HCT116 (cell line): Measurements from ENCODE around the gene FEZF1. TPM values are rescaled to one million over a fixed set of nuclear protein-coding genes. Genes with fewer than 3 reads are reported as not detected.

Experiments
- ATAC-seq: fragments of 200-7000 bp; cut with Tn5 transposase; 2 replicates; pipeline ENCODE4 v1.9.1; 2020; ENCODE audit warnings: mild to moderate bottlenecking, moderate library complexity
- BruUV-seq: library from RNA; stranded (reverse); fragments of 400-500 nt; replicated peaks from 2 replicates; lab custom pipeline; 2021; lab: Mats Ljungman, UMichigan
- CTCF ChIA-PET: fragments of 300-600 bp; sonication (Branson Sonifier 250); formaldehyde crosslinking; loops from one replicate; lab custom pipeline; 2021; ENCODE audit warnings: antibody characterized with exemption; lab: Charles Lee
- POLR2A ChIA-PET: fragments of 300-600, 350-600 bp; sonication (Branson Sonifier 250); formaldehyde crosslinking; loops from one replicate; lab custom pipeline; 2021; ENCODE audit warnings: antibody characterized with exemption; lab: Charles Lee
- RAD21 ChIA-PET, 2 experiments: fragments of 300-600 bp; sonication (Branson Sonifier 250); formaldehyde crosslinking; loops; one replicate each; lab custom pipeline; 2023; ENCODE audit warnings: low total read pairs in 2 of 2; ENCODE audit not compliant: uncharacterized antibody in 2 of 2, unreplicated experiment in 2 of 2, low non-redundant PET in 1 of 2; lab: Charles Lee
- DNase-seq: peaks from one replicate; pipeline ENCODE4 v3.0.0-alpha.2; 2010; ENCODE audit warnings: low read depth, low spot score
- H2AFZ ChIP-seq: fragments of 200-600 bp; shearing (Covaris generic), sonication (generic); 2 replicates; pipeline ENCODE4 v1.6.1; 2017; ENCODE audit warnings: low read depth, mixed run types, mixed read lengths, antibody characterized with exemption, low read length; ENCODE audit not compliant: poor library complexity, severe bottlenecking
- H3K27ac ChIP-seq: 2 replicates; pipeline ENCODE4 v1.5.1; 2012; ENCODE audit warnings: low read depth, low read length
- H3K27me3 ChIP-seq: fragments of 200-600 bp; sonication (generic); 2 replicates; pipeline ENCODE4 v1.6.1; 2016; ENCODE audit warnings: mixed run types, low read length, mixed read lengths; ENCODE audit not compliant: insufficient read depth
- H3K36me3 ChIP-seq, 2 experiments: fragments of 200-500 bp in 1 of 2; fragments of 200-600 bp in 1 of 2; sonication (Bioruptor generic) in 1 of 2; sonication (generic) in 1 of 2; 2 replicates each; pipeline versions ENCODE4 v1.5.1 to v1.6.1; 2014 to 2016; ENCODE audit warnings: low read length in 2 of 2, inconsistent platforms in 1 of 2, mixed read lengths in 1 of 2, mixed run types in 1 of 2; ENCODE audit not compliant: insufficient read depth in 2 of 2, control insufficient read depth in 1 of 2
- H3K4me1 ChIP-seq, 2 experiments: fragments of 200-600 bp in 1 of 2; sonication (generic) in 1 of 2; 2 replicates each; pipeline versions ENCODE4 v1.5.1 to v1.6.1; 2012 to 2017; ENCODE audit warnings: low read length in 2 of 2, inconsistent platforms in 1 of 2, mild to moderate bottlenecking in 1 of 2, mixed read lengths in 1 of 2, mixed run types in 1 of 2, moderate library complexity in 1 of 2; ENCODE audit not compliant: insufficient read depth in 2 of 2, control insufficient read depth in 1 of 2
- H3K4me2 ChIP-seq: fragments of 200-600 bp; sonication (generic); 2 replicates; pipeline ENCODE4 v1.6.1; 2017; ENCODE audit warnings: mixed run types, low read length, mixed read lengths
- H3K4me3 ChIP-seq, 2 experiments: fragments of 200-600 bp in 1 of 2; sonication (generic) in 1 of 2; replicated peaks in 1 of 2; 2 replicates each; pipeline ENCODE4 v1.5.1; 2011 to 2016; ENCODE audit warnings: low read length in 2 of 2, control low read depth in 1 of 2, low read depth in 1 of 2, mild to moderate bottlenecking in 1 of 2, mixed read lengths in 1 of 2, mixed run types in 1 of 2
- H3K79me2 ChIP-seq: fragments of 200-600 bp; sonication (generic); 2 replicates; pipeline ENCODE4 v1.6.1; 2017; ENCODE audit warnings: mild to moderate bottlenecking, mixed run types, low read length, moderate library complexity, mixed read lengths; ENCODE audit not compliant: insufficient read depth
- H3K9ac ChIP-seq: fragments of 200-600 bp; sonication (generic); 2 replicates; pipeline ENCODE4 v1.6.1; 2016; ENCODE audit warnings: low read length, mixed read lengths
- H3K9me2 ChIP-seq: fragments of 200-600 bp; sonication (generic), shearing (Covaris generic); 2 replicates; pipeline ENCODE4 v1.6.1; 2017; ENCODE audit warnings: mixed run types, mild to moderate bottlenecking, moderate library complexity; ENCODE audit not compliant: insufficient read depth
- H3K9me3 ChIP-seq, 2 experiments: fragments of 200-500 bp in 1 of 2; fragments of 200-600 bp in 1 of 2; sonication (Bioruptor generic) in 1 of 2; sonication (generic) in 1 of 2; 2 replicates each; pipeline ENCODE4 v1.6.1; 2014 to 2017; ENCODE audit warnings: low read length in 2 of 2, mixed read lengths in 2 of 2, inconsistent platforms in 1 of 2, low read depth in 1 of 2, mild to moderate bottlenecking in 1 of 2, mixed run types in 1 of 2, moderate library complexity in 1 of 2; ENCODE audit not compliant: control insufficient read depth in 1 of 2, insufficient read depth in 1 of 2
- H4K20me1 ChIP-seq: fragments of 200-600 bp; sonication (generic), shearing (Covaris generic); 2 replicates; pipeline ENCODE4 v1.6.1; 2017; ENCODE audit warnings: mixed run types, mild to moderate bottlenecking, moderate library complexity; ENCODE audit not compliant: insufficient read depth
- ATF3 ChIP-seq: IDR thresholded peaks from 2 replicates; pipeline ENCODE4 v1.6.1; 2012
- CTCF ChIP-seq, 3 experiments: fragments of 200-600 bp in 1 of 3; sonication (generic) in 1 of 3; IDR thresholded peaks in 2 of 3; conservative IDR thresholded peaks in 1 of 3; 2 replicates each; pipeline ENCODE4 v1.5.1; 2012 to 2017; ENCODE audit warnings: low read depth in 2 of 3, low read length in 2 of 3, antibody characterized with exemption in 1 of 3, borderline replicate concordance in 1 of 3, control low read depth in 1 of 3, mild to moderate bottlenecking in 1 of 3, mixed read lengths in 1 of 3, mixed run types in 1 of 3, moderate library complexity in 1 of 3; ENCODE audit not compliant: insufficient read depth in 1 of 3
- ELF1 ChIP-seq: IDR thresholded peaks from 2 replicates; pipeline ENCODE4 v1.6.1; 2012; ENCODE audit warnings: low read depth, borderline replicate concordance
- EZH2phosphoT487 ChIP-seq: fragments of 200-600 bp; IDR thresholded peaks from 2 replicates; pipeline ENCODE4 v1.6.1; 2018; ENCODE audit warnings: antibody characterized with exemption, borderline replicate concordance
- FOSL1 ChIP-seq: IDR thresholded peaks from 2 replicates; pipeline ENCODE4 v1.6.1; 2012; ENCODE audit warnings: low read depth
- MAX ChIP-seq: IDR thresholded peaks from 2 replicates; pipeline ENCODE4 v1.6.1; 2012
- POLR2A ChIP-seq: IDR thresholded peaks from 2 replicates; pipeline ENCODE4 v1.7.0; 2011; ENCODE audit warnings: borderline replicate concordance; ENCODE audit not compliant: insufficient read depth, insufficient read length; ENCODE audit errors: extremely low read depth
- POLR2AphosphoS5 ChIP-seq: IDR thresholded peaks from 2 replicates; pipeline ENCODE4 v1.6.1; 2011; ENCODE audit warnings: mild to moderate bottlenecking, low read depth, low read length, moderate library complexity
- RAD21 ChIP-seq: IDR thresholded peaks from 2 replicates; pipeline ENCODE4 v1.6.1; 2012; ENCODE audit warnings: low read depth, mild to moderate bottlenecking
- SIN3A ChIP-seq: IDR thresholded peaks from 2 replicates; pipeline ENCODE4 v1.6.1; 2012; ENCODE audit warnings: low read depth
- SRF ChIP-seq: IDR thresholded peaks from 2 replicates; pipeline ENCODE4 v1.6.1; 2012; ENCODE audit warnings: low read depth
- ZFX ChIP-seq: fragments of 450-650 bp; IDR thresholded peaks from 2 replicates; pipeline ENCODE4 v1.6.1; 2017
- ZNF274 ChIP-seq: fragments of 200-500 bp; sonication (Bioruptor generic); IDR thresholded peaks from 2 replicates; pipeline ENCODE4 v1.6.1; 2014; ENCODE audit warnings: mild to moderate bottlenecking, low read depth, low read length, inconsistent platforms
- intact Hi-C: fragments of 100-400 bp; cut with micrococcal nuclease; formaldehyde crosslinking; loops from 2 replicates; pipeline ENCODE4 v1.10.0; 2022
- total RNA-seq: library from RNA; stranded (reverse); gene quantifications from one replicate; pipeline ENCODE4 v1.2.1, GENCODE V29; 2021; ENCODE audit not compliant: unreplicated experiment
- TF ChIP-seq, protein P1 (sequence below): IDR thresholded peaks from 2 replicates; pipeline ENCODE4 v1.6.1; 2011; ENCODE audit warnings: mild to moderate bottlenecking, low read length, moderate library complexity; ENCODE audit not compliant: insufficient replicate concordance; ENCODE audit errors: extremely low read depth

The FEZF1 gene
- total RNA-seq, 1 experiment from 2014 or later = 0.37 TPM

DNA sequence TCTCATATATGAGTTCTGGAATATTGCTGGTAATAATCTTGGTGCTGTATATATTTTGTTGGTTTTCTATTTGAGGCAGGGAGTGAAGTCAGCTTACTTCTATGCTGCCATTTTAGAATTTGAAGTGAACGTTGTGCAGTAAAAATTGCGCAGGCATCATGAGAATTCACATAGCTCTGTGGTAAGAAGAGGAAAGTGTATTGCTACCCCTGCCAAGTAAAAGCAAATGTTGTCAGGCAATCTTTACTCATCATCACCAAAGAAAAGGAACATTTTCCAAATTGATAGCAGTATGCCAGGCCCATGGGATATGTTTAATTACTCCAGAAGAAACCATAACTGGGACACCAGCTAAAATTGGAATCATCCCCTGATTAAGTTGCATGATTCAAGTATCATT, 13.4 kb downstream of the FEZF1 start:
- POLR2A ChIA-PET = interaction anchor here (0.5 kb wide), 1 partner anchor 237 kb away, joined by 3 read pairs; no protein-coding TSS in a partner anchor
- Histone ChIP-seq H3K79me2 (no peaks in the 10 kb centered on the region), H3K4me2 (no peak overlapping the region), H3K27ac (no peak overlapping the region), H3K4me1 (no peaks in the 10 kb centered on the region), H3K9ac (no peak overlapping the region), H3K27me3 (no peaks in the 10 kb centered on the region), H3K4me3 (no peak overlapping the region), H3K9me3 (no peaks in the 10 kb centered on the region), H3K9me2 (no peaks in the 10 kb centered on the region), H4K20me1 (no peaks in the 10 kb centered on the region)
- ATAC-seq (no peak), DNase-seq (no peak)
- RAD21 ChIA-PET = no interaction called here
- no TSS peak for BruUV-seq
- TF ChIP-seq RAD21 = no peak
- no peak for TF ChIP-seq ELF1
- no peak for TF ChIP-seq SIN3A
- TF ChIP-seq FOSL1 = no peak
- no peak for TF ChIP-seq EZH2phosphoT487
- TF ChIP-seq POLR2AphosphoS5 = no peak
- no peak for TF ChIP-seq ATF3
- TF ChIP-seq POLR2A = no peak
- TF ChIP-seq ZFX = no peak
- TF ChIP-seq, protein P1, sequence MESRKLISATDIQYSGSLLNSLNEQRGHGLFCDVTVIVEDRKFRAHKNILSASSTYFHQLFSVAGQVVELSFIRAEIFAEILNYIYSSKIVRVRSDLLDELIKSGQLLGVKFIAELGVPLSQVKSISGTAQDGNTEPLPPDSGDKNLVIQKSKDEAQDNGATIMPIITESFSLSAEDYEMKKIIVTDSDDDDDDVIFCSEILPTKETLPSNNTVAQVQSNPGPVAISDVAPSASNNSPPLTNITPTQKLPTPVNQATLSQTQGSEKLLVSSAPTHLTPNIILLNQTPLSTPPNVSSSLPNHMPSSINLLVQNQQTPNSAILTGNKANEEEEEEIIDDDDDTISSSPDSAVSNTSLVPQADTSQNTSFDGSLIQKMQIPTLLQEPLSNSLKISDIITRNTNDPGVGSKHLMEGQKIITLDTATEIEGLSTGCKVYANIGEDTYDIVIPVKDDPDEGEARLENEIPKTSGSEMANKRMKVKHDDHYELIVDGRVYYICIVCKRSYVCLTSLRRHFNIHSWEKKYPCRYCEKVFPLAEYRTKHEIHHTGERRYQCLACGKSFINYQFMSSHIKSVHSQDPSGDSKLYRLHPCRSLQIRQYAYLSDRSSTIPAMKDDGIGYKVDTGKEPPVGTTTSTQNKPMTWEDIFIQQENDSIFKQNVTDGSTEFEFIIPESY = no peak
- TF ChIP-seq CTCF (IDR thresholded peaks at IDR 0.05 in 2 of 3, conservative IDR thresholded peaks at IDR 0.05 in 1 of 3; ENCODE audit: borderline replicate concordance in 1 of 3, insufficient read depth in 1 of 3, low read depth in 2 of 3, low read length in 2 of 3) = no peak
- no peak for TF ChIP-seq ZNF274
- TF ChIP-seq MAX = no peak
- no peak for TF ChIP-seq SRF
- TF ChIP-seq, all 23 proteins: peak for 0
- no peak overlapping the region for H2AFZ ChIP-seq
- CTCF ChIA-PET = no interaction called here
- intact Hi-C loops = no loop called here
- H3K36me3 ChIP-seq = no peaks in the 10 kb centered on the region
